Measurements from ENCODE around the gene OR10P1.

DNA sequence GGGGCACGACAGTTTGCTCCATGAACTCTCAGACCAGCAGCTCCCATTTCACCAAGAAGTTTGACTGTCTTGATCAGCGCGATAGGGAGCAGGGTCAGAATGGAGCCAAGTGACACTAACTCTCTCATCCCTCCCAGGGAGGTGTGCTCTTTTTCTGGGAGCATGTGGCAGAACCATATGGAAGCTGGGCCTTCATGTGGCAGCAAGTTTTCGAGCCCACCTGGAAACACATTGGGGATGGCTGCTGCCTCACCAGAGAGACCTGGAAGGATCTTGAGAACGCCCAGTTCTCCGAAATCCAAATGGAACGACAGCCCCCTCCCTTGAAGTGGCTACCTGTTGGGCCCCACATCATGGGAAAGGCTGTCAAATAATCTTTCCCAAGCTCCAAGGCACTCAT is 47.0 kb downstream of the OR10P1 start:
- TF ChIP-seq, protein P1, sequence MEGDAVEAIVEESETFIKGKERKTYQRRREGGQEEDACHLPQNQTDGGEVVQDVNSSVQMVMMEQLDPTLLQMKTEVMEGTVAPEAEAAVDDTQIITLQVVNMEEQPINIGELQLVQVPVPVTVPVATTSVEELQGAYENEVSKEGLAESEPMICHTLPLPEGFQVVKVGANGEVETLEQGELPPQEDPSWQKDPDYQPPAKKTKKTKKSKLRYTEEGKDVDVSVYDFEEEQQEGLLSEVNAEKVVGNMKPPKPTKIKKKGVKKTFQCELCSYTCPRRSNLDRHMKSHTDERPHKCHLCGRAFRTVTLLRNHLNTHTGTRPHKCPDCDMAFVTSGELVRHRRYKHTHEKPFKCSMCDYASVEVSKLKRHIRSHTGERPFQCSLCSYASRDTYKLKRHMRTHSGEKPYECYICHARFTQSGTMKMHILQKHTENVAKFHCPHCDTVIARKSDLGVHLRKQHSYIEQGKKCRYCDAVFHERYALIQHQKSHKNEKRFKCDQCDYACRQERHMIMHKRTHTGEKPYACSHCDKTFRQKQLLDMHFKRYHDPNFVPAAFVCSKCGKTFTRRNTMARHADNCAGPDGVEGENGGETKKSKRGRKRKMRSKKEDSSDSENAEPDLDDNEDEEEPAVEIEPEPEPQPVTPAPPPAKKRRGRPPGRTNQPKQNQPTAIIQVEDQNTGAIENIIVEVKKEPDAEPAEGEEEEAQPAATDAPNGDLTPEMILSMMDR (IDR thresholded peaks at IDR 0.05; ENCODE audit: borderline replicate concordance, extremely low read depth, low read length, poor library complexity, severe bottlenecking): no peak
- no peak for TF ChIP-seq EZH2 (IDR thresholded peaks at IDR 0.05; ENCODE audit: borderline replicate concordance, low read depth, low read length, severe bottlenecking)
